HPDE6-E6E7 (cell line): Measurements from ENCODE around the gene CRADD.
"Not testable (repeated sequence)": the region's sequence is repeated elsewhere in the genome, so short reads cannot be mapped to it uniquely, and the experiment has no call there.

Experiments used
- DNase-seq: peaks from one replicate; pipeline ENCODE4 v3.0.0; 2011; ENCODE audit warnings: missing footprints; ENCODE audit errors: extremely low spot score

The CRADD gene

DNA sequence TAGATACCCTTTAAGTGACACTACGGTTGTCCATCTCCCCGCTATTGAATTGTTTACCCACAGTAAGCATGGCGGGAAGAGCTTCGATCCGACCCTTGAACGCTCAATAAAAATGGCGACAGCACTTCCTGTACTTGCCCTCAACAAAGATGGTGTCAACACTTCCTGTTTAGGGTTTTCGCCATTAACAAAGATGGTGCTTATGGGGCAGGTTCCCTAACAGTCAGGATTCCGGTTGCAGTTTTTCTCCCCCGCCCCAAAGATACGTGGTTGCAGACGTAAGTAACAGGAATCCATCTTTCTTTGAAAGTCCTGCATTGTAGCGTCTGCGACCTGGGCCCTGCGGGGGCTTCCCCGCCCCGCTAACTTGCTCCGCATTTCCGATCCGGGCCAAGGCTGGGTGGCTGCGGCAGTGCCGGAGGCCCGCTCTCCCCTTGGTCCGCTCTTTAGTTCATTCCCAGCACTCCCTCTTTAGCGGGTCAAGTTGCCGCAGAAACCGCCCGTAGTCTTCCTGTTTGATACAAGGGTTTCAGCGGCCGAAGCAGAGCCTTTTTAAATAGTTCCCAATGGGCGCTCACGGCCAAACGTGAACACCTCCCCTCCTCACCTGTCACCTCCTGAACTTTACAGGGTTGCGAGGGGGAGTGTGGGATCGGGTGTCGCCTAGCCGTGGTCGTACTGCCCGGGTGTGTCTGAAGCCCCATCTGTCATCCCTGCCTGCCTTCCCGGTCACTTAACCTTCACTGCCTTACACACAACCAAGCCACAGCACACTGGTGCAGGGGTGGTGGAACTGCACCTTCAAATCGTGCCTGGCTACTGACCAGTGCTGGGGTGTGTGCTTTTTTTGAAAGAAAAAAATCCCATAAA is at the start of gene CRADD:
TSS of gene CRADD (plus strand) at position 181 of the 870 bp plus-strand sequence.
- DNase-seq: peak; percentile 59

DNA sequence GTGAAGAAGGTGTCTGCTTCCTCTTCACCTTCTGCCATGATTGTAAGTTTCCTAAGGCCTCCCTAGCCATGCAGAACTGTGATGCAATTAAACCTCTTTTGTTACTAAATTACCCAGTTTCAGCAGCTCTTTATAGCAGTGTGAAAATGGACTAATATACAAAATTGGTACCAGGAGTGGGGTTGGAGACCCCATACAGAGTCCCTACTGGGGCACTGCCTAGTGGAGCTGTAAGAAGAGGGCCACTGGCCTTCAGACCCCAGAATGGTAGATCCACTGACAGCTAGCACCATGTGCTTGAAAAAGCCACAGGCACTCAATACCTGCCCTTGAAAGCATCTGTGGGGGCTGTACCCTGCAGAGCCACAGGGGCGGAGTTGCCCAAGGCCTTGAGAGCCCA is 44.8 kb upstream of the CRADD start:
- DNase-seq: no peak

- peak; percentile 14 for DNase-seq
These were observed 42.8 kb upstream of the CRADD start for GRCh38 chr12:93634416-93634815.

- no peak for DNase-seq
These were observed 40.5 kb upstream of the CRADD start for GRCh38 chr12:93636708-93637107.

DNA sequence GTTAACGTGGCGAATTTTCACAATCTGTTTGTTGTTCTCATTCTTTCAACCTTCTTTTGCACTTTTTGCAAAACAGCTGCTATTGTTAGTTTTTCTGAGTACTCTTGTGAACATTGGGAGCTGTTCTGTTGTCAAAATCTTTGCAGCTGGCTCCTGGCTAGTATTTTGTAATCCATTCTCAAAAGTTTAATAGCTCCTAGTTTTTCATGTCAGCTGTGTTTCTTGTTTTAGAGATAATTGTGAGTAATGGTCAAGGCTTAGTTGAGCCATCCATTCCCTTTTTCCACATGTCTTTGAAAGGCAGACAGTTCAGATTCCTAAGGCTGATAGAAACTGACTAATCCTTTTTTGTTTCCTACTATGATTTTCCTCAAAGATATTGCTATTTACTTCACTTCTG is 39.1 kb upstream of the CRADD start:
- DNase-seq: no peak

DNA sequence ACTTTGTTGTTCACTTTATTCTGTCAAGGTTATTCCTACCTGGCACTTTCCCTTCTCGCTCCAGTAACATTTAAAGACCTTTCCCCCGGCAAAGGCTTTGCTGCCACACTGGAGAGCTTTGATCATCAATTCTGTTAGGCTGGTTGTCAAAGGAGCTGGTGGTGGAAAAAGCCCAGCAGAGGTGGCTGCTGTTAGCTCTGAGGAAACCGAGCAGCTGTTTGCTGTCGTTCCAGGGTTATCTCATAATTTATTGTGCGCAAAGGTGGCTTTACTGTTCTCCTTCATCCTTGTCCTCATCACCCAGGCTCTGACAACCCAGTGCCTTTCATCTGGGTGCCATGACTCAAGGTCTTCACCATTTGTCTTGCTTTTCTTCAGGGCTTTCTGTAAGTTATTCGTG is 38.2 kb upstream of the CRADD start:
- DNase-seq: no peak

DNA sequence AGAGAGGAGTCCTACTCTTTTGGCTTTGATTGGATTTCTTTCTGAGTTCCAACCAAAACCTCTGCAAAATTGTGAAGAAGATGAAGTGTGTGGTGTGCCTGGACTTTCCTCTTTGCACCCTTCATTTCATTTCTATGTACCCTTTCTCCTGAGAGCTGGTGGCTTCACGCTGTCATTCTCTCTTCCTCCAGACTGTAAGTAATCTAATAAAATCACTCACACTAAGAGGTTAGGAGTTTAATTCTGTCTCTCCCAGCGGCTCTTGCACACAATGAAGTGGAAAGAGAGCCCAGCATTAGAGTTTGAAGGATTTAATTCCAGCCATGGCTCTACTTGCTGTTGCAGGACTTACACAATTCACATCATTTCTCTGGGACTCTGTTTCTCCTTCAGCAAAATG is 37.8 kb upstream of the CRADD start:
- no peak for DNase-seq

GRCh38 chr12:93641380-93641779 is 35.8 kb upstream of the CRADD start:
- not testable (repeated sequence) for DNase-seq

GRCh38 chr12:93642751-93643150 is 34.4 kb upstream of the CRADD start:
- DNase-seq: no peak

DNA sequence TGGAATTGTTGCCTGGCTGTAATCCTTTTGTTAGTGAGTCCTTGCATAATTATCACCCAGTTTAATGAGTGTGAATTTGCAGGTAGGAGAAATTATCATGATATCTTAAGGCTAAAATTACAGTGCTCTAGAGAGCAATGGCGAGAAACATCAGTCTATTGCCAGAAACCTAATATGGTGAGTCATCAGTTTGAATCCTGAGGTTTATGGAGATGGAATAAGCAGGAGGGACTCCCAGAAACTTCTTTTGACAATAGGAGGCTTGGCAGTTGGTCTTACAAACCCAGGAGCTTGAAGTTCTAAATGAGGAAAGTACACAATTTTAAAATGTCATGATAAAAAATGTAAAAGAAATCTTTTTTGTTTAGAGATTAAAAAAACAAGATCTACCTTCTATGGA is 31.5 kb upstream of the CRADD start:
- no peak for DNase-seq

GRCh38 chr12:93650626-93651025 is 26.5 kb upstream of the CRADD start:
- no peak for DNase-seq

- DNase-seq: no peak
These were observed 24.1 kb upstream of the CRADD start for GRCh38 chr12:93653079-93653478.

DNA sequence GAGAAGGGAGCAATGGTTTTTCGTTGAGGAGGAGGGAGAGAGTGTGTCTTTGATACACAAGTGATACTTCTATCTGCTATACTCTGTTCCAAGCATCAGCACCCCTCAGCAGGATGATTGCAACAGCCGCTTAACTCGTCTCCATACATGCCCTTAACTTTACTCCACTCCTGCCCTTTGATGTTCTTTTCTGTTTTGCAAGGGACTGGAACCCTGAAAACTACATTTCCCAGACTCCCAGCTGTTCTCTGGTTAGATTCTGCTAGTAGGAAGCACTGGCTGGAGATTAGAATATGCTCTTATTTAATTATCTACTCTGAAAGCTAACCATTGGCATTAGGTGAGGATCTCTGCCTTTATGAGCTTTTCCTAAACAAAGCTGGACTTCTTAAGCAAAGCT is 23.5 kb upstream of the CRADD start:
- DNase-seq: no peak

DNA sequence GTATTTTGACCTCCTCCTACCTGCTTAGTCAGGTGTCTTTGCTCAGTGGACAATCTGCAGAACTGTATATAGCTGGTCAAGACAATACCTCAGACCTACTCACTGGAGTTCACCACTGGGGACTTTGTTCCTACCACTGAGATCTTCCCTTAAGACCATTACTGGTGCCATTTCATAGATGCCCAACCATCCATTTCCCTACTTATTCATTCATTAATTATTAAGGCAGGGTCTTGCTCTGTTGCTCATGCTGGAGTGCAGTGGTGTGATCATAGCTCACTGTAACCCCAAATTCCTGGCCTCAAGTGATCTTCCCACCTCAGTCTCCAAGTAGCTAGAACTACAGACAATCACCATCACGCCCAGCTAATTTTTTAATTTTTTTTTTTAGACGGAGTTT is 22.8 kb upstream of the CRADD start:
- no peak for DNase-seq

- DNase-seq: no peak
These were observed 20.1 kb upstream of the CRADD start for GRCh38 chr12:93657071-93657470.

- DNase-seq: no peak
These were observed 16.2 kb upstream of the CRADD start for GRCh38 chr12:93661021-93661420.

GRCh38 chr12:93663006-93663728 is 14.0 kb upstream of the CRADD start:
- no peak for DNase-seq

DNA sequence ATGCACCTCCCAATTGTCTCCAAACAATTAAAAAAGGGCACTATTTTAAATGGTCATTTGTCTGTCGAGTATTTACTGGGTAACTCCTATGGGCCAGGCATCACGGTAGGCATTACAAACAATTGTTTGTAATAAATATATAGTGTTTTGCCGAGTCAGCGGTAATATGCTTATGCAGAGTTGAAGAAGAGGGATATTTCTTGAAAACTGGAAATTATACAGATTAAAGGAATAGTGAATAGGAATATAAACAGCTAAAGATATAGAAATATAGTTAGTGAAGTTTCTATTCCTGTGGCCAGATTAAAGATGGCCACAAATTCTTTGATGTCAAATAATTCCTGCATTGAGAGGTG is 13.5 kb upstream of the CRADD start:
- DNase-seq: no peak

GRCh38 chr12:93664573-93665138 is 12.5 kb upstream of the CRADD start:
- no peak for DNase-seq

GRCh38 chr12:93667672-93668071 is 9.5 kb upstream of the CRADD start:
- no peak for DNase-seq

GRCh38 chr12:93668919-93669418 is 8.2 kb upstream of the CRADD start:
- DNase-seq: no peak

- no peak for DNase-seq
These were observed 7.7 kb upstream of the CRADD start for GRCh38 chr12:93669452-93669851.

- DNase-seq: no peak
These were observed 7.1 kb upstream of the CRADD start for GRCh38 chr12:93670104-93670503.
